Activated CD4-positive, CD25-positive, alpha-beta regulatory T cell treated with anti-CD3 and anti-CD28 coated beads, Interleukin-2, amount 50 U/mL, for 72 hours (primary cell): ENCODE data around the gene ZMYND11.
"Not testable (repeated sequence)": the region's sequence is repeated elsewhere in the genome, so short reads cannot be mapped to it uniquely, and the experiment has no call there.

Source experiments
- DNase-seq: peaks from one replicate; pipeline ENCODE4 v3.0.0; 2021

ZMYND11 gene

GRCh38 chr10:288316-289200 is 153.3 kb downstream of the ZMYND11 start:
- DNase-seq = no peak

DNA sequence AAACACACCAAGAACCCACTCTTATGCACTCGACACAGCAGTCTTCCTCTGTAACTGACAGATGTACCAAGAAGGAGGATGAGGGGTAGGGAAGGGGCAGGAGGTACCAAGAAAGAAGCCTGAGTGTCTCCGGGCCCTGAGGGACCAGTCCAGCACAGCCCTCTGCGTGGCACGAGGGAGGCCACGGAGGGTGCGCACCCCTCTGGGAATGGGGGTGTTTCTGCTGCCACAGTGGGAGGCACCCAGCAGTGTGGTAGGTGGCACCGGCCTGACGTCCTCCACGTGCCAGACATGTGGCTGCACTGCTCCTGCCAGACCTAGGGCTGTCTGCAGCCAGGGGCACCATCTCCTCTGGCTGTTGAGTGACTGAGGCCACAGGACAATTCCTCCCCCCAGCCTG is 154.3 kb downstream of the ZMYND11 start:
- DNase-seq = no peak

GRCh38 chr10:290026-290725 is 154.9 kb downstream of the ZMYND11 start:
- no peak for DNase-seq

GRCh38 chr10:293636-294035 is 158.4 kb downstream of the ZMYND11 start:
- no peak for DNase-seq

DNA sequence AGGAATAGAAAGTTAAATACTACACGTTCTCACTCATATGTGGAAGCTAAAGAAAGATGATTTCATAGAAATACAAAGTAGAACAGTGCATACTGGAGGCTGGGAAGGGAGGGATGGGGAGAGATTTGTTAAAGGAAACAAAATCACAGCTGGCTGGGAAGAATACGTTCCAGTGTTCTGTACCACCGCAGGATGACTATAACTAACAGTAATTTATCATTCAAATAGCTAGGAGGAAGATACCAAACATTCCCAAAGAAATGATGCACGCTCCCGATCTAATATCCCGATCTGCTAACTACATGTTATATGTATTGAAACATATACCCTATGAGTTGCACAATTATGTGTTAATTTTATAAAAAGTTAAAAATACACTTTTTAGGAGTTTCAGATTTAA is 162.3 kb downstream of the ZMYND11 start:
- DNase-seq = no peak

- no peak for DNase-seq
Observed at GRCh38 chr10:298033-298432, 162.8 kb downstream of the ZMYND11 start.

DNA sequence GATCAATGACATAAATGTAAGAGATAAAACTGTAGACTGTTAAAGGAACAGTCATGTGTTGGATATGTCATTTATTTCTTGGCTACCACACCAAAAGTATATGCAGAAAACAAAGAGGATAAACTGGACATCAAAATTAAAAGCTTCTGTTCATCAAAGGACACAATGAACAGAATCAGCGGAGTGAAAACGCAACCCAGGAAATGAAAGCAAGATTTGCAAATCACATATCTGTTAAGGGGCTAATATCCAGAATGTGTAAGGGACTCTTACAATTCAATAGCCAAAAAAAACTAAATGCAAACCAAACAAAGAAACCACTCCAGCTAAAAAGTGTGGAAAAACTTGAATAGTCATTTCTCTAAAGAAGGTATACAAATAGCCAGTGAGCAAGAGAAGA is 164.3 kb downstream of the ZMYND11 start:
- DNase-seq = no peak

- no peak for DNase-seq
Observed at GRCh38 chr10:299969-300368, 164.7 kb downstream of the ZMYND11 start.

DNA sequence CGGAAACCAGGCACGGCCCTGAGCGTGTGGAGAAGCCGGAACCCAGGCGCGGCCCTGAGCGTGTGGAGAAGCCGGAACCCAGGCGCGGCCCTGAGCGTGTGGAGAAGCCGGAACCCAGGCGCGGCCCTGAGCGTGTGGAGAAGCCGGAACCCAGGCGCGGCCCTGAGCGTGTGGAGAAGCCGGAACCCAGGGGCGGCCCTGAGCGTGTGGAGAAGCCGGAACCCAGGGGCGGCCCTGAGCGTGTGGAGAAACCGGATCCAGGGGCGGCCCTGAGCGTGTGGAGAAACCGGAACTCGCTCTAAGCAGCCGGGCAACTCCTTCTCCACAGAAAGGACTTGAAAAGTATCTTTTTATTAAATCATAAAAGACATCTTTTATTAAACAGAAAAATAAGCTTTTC is 165.3 kb downstream of the ZMYND11 start:
- not testable (repeated sequence) for DNase-seq

GRCh38 chr10:301536-301935 is 166.3 kb downstream of the ZMYND11 start:
- no peak for DNase-seq
